ENCODE results near the gene FASTK.
A peak's percentile ranks its signal among the peaks of the same experiment; 100 is the strongest.

The FASTK gene

GRCh38 chr7:151080522-151081169, at the start of gene FASTK:
TSS of gene FASTK (minus strand) at chr7:151080809. CDS start at chr7:151080766, 43 bp downstream.
- DNase-seq = peak; percentile 89

GRCh38 chr7:151129960-151130591, 49.5 kb upstream of the FASTK start:
- DNase-seq = no peak

GRCh38 chr7:151129117-151129959, 48.7 kb upstream of the FASTK start:
- no peak for DNase-seq

GRCh38 chr7:151128716-151129115, 48.1 kb upstream of the FASTK start:
- no peak for DNase-seq

GRCh38 chr7:151128144-151128543, 47.5 kb upstream of the FASTK start:
- no peak for DNase-seq

- DNase-seq = no peak
Observed at GRCh38 chr7:151126491-151127137, 46.0 kb upstream of the FASTK start.

GRCh38 chr7:151125846-151126481, 45.4 kb upstream of the FASTK start:
- no peak for DNase-seq

- no peak for DNase-seq
Observed at GRCh38 chr7:151125470-151125845, 44.8 kb upstream of the FASTK start.

GRCh38 chr7:151124899-151125399, 44.3 kb upstream of the FASTK start:
- DNase-seq = no peak

- DNase-seq = no peak
Observed at GRCh38 chr7:151124481-151124880, 43.9 kb upstream of the FASTK start.

GRCh38 chr7:151123822-151124464, 43.3 kb upstream of the FASTK start:
- DNase-seq = peak; percentile 72

- DNase-seq = no peak
Observed at GRCh38 chr7:151123158-151123821, 42.7 kb upstream of the FASTK start.

GRCh38 chr7:151122796-151123157, 42.2 kb upstream of the FASTK start:
- DNase-seq = no peak

- no peak for DNase-seq
Observed at GRCh38 chr7:151122276-151122675, 41.7 kb upstream of the FASTK start.

GRCh38 chr7:151121380-151122170, 41.0 kb upstream of the FASTK start:
- DNase-seq = no peak

- no peak for DNase-seq
Observed at GRCh38 chr7:151120896-151121295, 40.3 kb upstream of the FASTK start.

GRCh38 chr7:151119902-151120301, 39.3 kb upstream of the FASTK start:
- DNase-seq = no peak

- no peak for DNase-seq
Observed at GRCh38 chr7:151119055-151119415, 38.4 kb upstream of the FASTK start.

- no peak for DNase-seq
Observed at GRCh38 chr7:151118108-151119054, 37.8 kb upstream of the FASTK start.

GRCh38 chr7:151117565-151117964, 37.0 kb upstream of the FASTK start:
- no peak for DNase-seq

Measured in EL (cell line).